Medulla oblongata (tissue), 1 donor: ENCODE measurements around the gene SPRR3.

ENCODE experiments used
- DNase-seq: peaks from one replicate; pipeline ENCODE4 v3.0.0-alpha.2; 2015; ENCODE audit errors: extremely low spot score

Gene SPRR3, protein sequence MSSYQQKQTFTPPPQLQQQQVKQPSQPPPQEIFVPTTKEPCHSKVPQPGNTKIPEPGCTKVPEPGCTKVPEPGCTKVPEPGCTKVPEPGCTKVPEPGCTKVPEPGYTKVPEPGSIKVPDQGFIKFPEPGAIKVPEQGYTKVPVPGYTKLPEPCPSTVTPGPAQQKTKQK

DNA sequence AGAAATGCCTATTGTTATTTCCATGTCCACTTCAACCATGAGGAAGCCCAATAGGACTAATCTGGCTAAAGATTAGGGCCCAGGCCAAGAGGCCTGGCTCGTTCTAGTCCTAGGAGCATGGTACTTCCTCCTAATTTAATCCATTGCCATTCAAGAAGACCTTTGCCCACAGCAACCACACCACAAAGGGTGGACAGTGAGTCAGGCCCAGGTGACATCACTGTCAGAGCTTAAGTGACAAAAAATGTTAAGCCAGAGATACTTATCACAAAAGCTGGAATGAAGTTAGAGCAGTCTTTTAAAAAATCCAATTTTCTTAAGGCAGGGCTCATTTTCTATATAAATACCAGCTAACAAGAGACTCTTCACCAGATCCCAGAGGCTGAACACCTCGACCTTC lies at the start of gene SPRR3:
Gene SPRR3, plus strand, starts transcription at position 368 of the 400 bp plus-strand sequence. CDS start 1,272 bp downstream, outside the sequence.
- DNase-seq: no peak

DNA sequence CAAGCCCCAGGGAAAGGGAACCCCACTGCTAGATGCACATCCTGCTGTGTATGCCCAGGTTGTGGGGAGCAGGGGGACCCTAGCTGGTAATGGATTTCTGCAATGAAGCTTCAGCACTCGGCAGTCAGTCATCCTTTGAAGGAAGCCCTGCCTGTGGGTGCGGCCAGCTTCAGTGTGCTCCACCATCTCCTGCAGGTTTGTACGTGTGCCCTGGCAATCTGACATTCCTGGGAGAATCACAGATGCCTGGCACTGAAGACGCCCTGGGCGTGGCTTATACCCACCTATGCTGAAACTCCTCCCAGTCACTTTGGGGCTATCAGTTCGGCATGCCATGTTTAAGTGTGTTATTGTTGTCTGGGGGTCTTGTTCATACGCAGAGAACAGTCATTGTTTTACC lies 47.8 kb upstream of the SPRR3 start:
- DNase-seq: no peak

DNA sequence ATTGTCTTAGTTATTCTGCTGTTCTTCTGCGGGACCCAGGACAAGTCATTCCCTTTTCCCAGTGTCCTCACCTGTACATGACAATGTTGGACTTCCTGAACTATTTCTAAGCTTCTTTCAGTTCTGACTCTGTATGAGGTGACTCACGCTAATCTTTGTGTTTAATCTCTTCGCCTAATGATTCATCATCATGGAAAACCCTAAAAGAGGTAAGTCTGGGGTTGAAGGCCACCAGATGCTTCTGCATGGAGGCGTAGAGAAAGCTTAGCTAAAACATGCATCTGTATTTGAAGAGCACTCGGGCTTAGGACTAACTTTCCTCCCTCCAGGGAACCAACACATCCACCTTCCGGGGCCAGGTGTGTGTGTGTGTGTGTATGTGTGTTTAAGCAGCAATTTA lies 47.1 kb upstream of the SPRR3 start:
- DNase-seq: no peak

DNA sequence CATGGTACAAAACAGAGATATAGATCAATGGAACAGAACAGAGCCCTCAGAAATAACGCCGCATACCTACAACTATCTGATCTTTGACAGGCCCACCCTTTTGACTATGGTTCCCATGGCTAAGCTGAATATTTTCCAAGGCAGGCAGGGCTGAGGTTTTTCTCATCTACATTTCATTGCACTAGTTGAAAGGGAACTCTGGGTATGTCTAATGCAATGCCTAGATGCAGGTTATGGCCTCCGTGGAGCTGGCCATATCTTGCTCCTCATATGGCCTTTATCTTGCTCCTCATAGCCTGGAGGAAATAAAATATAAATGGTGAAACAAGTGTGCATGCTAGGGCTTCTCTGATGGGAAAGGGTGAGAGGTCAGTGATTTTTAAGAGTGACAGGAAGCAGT lies 44.0 kb upstream of the SPRR3 start:
- DNase-seq: no peak

DNA sequence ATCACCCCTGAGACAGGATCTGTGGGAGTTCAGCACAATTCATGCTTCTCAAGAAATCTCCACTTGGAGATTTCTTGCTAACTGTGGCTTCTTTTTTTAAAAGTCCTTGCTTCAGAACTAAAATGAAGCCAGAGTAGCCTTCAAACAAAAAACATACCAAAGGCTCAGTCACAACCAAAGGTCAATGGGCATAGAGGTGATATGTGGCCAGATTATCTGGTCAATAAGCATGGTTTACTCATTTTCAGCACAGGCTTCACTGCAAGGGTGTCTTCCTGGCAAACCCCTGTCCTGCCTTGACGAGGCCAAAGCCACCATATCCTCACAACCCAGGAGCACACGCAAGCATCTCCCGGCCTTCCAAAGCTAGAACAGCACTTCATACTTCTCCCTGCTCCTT lies 42.3 kb upstream of the SPRR3 start:
- DNase-seq: no peak

DNA sequence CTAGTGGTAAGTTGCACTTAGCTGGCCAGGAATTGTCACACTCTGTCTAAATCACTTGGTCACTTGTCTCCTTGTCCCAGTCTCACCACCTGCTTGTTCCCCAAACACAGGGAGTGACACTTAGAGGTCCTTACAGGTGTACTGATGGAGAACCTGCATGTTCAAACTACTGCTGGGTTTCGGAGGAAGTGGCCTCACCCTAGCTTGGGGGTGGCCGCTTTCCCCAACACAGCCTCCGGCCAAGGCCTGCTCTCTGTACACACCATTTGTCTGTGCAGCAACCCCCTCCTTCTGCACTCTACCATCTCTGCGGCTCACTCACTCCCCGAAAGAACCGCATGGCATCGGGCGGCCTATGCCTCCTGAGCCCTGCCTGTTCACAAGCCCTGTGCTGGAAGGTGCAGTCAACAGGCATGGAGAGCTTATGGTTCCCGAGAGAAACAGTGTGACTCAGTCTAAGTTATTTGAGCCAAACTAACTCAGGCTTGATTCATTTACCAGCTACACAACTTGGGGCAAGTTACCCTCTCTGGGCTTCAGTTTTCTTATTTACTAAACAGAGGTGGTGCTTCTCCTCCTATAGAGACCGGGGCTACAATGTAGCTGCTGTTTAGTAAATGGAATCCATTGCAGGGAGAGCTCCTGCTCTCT lies 41.6 kb upstream of the SPRR3 start:
- no peak for DNase-seq

DNA sequence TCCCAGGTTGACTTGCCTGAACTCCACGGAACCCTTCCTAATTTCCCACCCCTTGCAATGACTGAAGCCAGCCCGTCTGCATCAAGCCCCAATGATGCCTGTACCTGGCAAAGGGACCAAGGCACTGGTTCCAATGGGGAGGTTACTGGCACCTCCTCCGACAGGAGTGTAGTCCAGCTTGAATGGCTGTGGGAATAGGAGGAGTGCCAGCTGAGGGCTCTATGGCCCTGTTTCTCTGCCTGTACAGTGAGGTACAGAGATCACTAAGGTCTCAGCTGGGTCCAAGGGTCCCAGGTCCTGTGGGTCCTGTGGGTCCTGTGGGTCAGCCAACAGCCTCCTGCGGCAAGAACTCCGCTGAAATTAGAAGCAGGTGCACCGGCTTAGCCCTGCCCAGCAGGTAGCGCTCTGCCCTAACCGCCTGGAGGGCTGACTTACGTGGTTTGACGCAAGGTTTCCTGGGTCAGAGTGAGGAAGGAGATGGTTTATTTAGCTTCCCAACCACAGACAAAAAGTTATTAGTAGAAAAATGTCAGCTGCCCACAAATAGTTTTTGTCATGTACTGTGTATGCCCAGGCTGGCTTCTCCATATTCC lies 41.0 kb upstream of the SPRR3 start:
- DNase-seq: no peak

DNA sequence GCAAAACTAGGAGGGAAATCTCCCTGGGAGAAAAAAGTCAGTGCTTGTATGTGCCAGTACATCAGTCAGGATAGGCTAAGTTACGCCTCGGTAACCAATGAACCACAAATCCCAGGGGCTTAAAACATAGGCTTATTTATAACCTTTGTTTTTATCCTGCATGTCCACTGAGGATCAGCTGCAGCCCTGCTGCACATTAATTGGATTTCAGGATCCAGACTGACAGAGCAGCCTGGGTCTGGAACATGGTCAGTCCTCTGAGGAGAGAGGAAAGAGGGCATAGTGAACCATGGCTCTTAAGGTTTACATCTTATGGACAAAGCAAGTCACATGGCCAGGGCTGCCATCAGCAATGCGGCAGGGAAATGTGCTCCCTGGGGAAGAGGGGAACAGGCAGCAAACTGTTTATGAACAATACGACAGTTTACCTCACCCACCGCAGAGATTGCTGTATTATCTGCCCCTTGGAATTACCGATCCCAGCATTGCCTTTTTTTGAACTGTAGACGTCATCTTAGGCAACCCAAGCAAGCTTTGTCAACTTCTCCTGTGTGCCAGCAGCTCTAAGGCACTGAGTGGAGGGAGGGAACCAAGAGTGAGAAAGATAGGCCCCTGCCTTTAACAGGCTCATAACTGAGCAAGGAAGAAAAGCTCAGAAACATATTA lies 40.2 kb upstream of the SPRR3 start:
- no peak for DNase-seq

DNA sequence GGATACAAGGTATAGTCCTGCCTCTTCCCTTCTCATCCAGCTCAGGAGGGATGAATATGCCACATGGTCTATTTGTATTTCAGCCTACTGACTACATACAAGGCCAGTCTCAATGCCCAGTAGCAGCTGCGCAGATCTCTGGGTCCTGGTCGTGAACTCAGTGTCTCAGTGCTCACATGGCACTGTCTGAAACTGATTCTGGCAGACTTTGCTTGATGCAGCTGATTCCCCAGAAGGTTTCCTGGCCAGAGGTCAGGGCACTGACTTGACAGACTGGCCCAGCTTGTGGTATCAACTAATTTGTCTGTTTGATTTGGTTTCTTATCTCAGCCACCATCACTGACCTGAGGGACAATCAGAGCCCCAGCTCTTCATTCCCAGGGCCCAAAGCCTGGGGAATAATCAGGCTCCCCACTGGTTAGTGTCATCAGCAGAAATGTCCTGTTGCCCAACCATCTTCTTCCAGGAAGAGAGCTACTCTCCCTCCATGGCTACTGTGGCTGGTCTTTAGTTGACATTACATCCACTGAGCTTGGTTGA lies 38.6 kb upstream of the SPRR3 start:
- DNase-seq: no peak

DNA sequence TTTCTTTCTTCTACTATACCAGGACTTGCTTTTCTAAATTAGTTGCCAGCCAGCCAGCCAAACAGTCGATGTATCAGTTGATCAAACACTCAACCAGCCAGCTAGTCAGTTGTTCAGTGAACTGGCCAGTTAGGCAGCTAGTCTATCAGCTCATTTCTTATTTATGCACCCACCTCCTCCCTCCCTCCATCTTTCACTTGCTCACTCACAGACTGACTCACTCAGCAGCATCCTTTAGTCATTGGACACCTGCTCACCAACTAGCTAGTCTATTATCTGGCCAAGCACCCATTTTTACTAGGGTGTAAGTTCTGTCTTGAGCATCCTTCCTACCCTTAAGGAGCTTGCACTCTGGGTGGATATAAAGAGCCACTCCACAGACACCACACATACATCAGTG lies 37.0 kb upstream of the SPRR3 start:
- DNase-seq: no peak

DNA sequence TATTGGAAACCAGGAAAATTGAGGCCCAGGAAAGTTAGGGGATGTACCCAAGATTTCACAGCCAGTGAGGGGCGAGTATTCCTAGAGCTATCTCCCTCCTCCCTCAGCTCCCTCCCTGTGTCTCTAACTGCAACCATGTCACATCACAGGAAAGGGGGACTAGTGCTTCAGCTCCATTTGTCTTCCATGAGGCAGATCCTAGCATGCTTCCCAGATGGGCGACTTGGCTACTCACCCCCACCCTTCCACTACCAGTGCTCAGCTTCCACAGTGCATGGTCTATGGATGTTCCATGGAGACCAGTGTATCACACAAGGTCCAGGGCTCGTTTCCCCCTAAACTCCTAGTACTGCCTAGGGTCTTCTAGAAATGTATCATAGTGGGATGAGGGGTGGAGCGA lies 35.7 kb upstream of the SPRR3 start:
- no peak for DNase-seq

DNA sequence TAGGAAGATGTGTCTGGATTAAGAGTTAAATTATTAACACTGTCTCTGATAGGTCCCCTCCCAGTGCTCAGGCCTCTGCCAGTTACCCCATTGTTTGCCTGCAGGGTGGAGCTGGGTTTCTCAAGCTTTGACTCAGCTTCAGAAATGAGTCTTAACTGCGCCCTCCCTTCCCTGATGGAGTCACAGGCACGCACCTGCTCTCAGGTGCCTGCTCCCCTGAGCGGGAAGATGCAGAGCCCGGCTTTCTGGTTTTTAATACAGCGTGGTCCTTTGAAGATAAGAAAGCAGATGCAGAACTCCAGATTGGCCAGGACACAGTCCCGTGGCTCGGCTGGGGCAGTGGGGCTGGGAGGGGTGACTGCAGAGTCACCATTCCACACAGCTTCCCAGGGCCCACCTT lies 34.3 kb upstream of the SPRR3 start:
- no peak for DNase-seq

DNA sequence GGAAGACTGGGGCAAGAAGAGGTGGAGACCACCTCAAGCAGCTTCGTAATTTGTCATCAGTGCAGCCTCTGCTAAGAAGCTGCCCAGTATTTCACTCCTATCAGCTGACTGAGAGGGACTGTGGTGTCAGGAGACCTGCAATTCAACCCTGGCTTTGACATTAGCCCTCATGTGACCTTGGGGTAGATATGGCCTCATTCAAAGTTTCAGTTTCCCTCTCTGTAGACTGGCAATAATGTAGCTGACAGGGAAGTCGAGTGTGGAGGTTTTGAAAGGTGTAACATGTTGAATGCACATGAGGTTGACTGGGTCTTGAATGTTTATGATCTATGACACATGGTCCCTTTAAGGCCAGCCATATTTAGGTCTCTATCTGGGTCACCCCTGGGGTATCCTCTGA lies 33.3 kb upstream of the SPRR3 start:
- DNase-seq: no peak

DNA sequence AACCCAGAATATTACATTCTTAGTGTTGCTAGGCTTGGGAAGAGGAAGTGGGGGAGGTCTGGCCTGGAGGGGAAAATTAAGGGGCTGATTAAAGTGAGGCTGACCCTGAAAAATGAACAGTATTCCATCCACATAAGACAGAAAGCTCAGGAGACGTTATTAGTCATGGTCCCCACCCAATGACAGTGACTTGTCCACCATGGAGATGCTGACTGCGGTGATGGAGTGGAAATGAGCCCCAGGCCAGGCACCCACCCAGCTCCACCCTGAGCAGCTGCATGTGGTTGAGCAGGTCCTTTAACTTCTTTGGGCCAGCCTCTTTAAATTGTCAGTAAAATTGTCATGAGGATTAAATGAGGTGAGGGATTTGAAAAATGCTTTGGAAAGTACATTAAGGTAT lies 32.5 kb upstream of the SPRR3 start:
- no peak for DNase-seq

DNA sequence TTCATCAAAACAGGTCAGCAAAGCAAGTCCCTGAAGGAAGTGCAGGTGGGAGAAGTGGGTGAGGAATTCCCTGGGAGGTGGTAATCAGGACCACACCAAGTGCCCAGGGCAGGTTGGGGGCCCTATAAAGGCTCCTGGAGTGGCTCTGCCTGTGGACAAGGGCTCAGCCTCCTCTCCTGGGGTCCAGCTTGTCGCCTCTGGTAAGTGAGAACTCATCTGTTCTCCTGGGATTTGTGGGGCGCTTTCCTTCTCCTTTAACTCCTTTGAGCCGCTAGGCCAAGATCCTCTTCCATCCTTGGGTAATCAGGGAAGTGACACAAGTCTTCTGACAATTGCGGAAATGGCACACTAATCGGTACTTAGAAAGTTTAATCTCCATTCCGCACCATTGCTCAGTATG lies 31.1 kb upstream of the SPRR3 start, which contains the start of gene SPRR4:
Gene SPRR4, plus strand, starts transcription at position 154 of the 400 bp plus-strand sequence. CDS start 1,243 bp downstream, outside the sequence.
- DNase-seq: no peak

DNA sequence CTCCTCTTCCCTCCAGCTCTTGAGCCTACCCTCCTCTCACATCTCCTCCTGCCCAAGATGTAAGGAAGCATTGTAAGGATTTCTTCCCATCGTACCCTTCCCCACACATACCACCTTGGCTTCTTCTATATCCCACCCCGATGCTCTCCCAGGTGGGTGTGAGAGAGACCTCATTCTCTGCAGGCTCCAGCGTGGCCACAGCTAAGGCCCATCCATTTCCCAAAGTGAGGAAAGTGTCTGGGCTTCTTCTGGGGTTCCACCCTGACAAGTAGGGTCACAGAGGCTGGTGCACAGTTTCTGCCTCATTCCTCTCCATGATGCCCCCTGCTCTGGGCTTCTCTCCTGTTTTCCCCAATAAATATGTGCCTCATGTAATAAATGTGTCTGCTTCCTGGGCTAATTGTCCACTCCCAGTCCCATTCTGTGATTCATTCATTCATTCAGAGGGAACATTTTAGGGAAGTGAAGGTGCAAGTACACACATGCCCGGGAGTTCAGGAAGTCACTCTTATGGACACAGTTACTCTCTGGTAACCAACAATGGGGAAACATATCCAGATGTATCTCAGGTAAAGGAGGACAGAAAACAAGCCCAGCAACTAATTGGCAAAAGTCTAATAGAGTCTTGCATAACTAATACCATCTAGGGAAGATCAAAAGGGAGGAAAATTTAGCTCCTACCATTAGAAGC lies 29.2 kb upstream of the SPRR3 start:
- no peak for DNase-seq

DNA sequence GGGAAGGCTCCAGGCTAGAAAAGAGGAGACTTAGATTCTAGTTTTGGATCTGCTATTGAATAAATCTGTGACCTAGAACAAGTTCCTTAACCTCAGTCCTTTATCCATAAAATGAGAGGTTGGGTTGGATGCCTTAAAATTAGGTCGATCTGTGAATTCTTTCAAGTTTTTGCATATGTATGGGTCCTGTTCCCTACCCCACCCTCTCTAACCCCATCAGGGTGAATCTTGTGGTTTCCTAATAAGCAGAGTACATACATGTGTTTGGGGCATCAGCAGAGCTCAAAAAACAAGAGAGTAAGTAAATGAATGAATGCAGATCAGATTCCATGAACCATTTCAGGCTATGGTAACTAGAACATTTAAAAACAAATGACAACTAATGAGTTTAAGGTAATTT lies 24.9 kb upstream of the SPRR3 start:
- no peak for DNase-seq

DNA sequence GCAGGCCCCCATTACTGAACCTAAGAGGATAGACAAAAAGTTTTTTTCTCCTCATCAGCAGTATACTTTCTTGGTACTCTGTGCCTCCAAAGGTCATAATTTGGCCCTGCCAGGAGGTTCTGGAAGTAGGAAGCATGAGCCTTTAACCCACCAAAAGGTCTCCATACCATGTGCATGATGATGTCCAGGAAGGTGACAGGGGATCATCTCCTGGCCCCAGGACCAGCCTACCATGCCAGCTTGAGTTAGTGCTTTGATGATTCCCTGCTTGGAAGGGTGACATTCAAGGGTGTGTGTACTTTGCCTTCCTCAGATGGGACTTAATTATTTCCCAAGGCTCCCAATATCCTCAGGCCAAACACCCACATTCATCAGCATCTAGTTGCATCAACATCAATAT lies 23.9 kb upstream of the SPRR3 start:
- DNase-seq: no peak

DNA sequence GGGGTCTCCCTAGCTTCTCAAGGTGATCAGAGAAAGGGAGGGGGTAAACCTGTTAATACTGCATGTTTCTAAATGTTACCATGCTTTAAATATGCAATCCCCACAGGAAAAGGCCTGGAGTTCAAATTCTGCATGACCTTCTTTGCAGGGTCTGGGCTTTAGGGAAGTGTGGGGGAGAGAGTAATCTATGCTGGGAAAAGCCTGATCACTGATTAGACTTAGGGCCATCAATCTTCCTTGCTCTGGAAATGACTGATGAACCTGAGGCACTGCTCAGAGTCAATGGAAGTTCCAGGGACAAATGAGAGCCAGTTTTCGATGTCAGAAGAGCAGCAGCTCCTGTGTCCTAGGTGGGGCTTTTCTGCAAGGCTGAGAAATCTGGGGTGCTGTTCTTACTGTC lies 20.9 kb upstream of the SPRR3 start:
- DNase-seq: no peak

DNA sequence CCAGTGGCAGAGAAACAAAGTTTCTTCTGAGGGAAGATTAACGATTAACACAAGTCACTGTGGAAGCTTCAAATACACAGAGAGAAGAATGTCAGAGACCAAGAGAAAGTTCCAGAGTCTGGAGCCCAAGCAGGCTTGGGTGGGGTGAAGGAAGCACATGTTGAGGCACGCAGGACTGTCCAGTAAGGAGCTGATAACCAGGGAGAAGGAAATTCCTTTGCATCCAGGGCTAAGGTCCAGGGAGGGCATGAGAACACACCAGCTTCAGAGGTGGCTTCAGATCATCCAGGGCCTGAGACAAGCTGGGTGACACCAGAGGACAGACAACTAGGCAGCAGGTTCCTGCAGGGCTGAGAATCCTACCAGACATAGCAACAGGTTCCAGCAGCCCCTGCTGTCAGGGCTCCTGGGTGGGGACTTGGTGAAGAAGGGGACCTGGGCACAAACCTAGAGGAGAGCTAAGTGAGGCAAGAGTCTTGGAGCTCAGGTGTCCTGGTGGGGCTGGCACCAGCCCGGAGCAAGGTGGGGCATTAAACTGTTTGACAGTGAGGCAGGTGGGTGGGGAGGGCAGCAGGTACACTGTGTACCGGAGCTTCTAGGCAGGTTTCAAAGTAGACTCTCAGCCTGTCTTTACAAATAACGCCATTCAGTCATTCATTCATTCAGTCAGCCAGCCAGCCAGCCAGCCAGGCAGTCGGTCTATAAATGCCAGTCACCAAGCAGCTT lies 20.2 kb upstream of the SPRR3 start:
- no peak for DNase-seq

DNA sequence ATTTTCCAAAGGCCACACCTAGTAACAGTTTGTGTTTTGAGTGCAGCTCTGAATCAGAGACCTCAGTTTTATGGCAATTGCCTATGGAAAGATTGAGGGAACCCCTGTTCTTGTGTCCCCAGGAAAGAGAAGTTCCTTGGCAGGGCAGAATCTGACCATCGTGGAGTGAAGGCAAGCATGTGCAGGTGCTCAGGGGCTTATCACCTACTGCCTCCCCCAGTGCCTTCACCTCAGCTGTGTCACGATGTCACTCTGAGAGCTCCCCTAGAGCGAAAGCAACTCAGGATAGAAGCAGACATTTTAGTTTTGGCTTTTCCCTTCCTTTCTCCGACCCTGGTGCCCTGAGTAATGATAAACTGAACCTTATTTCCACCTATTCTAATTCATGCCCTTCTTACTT lies 19.5 kb upstream of the SPRR3 start:
- DNase-seq: no peak
